ENCODE measurements around the gene KIF26B. TPM values are rescaled to one million over a fixed set of nuclear protein-coding genes. Genes with fewer than 3 reads are reported as not detected.

Gene KIF26B
- total RNA-seq, 6 experiments from 2014 or later: 0.31 to 0.55 (median 0.35) TPM

- no peak for TF ChIP-seq POLR2A (IDR thresholded peaks at IDR 0.05)
- TF ChIP-seq CTCF (IDR thresholded peaks at IDR 0.05): no peak
- intact Hi-C loops (cut with DNase I): no loop called here
- Histone ChIP-seq H3K36me3 (no peaks in the 10 kb centered on the region), H3K4me3 (no peak overlapping the region), H3K4me1 (peaks cover 0 to 7% (median 0%) of the 10 kb centered on the region in 4 donors), H3K9me3 (no peaks in the 10 kb centered on the region), H3K27ac (no peak overlapping the region), H3K27me3 (no peaks in the 10 kb centered on the region)
- ATAC-seq (peak; percentile 69 to 91 (median 88)), DNase-seq (peak in 1 of 3 donors; percentile 52)
- 42% methylated on average over 4 of the region's 12 CpGs for WGBS (ENCODE audit: insufficient coverage, low coverage, low lambda C conversion rate, missing lambda C conversion rate)
Observed at GRCh38 chr1:245258271-245258920, 103.6 kb downstream of the KIF26B start.

GRCh38 chr1:245260110-245260882, 105.5 kb downstream of the KIF26B start:
- DNase-seq (no peak), ATAC-seq (no peak)
- Histone ChIP-seq H3K4me3 (no peak overlapping the region), H3K36me3 (no peaks in the 10 kb centered on the region), H3K27me3 (no peaks in the 10 kb centered on the region), H3K9me3 (no peaks in the 10 kb centered on the region), H3K27ac (no peak overlapping the region), H3K4me1 (peaks cover 0 to 7% (median 0%) of the 10 kb centered on the region in 4 donors)
- intact Hi-C loops (cut with DNase I): no loop called here
- TF ChIP-seq POLR2A (IDR thresholded peaks at IDR 0.05): no peak
- no peak for TF ChIP-seq CTCF (IDR thresholded peaks at IDR 0.05)
- 43% methylated on average over 5 of the region's 6 CpGs for WGBS (ENCODE audit: insufficient coverage, low coverage, low lambda C conversion rate, missing lambda C conversion rate)

- intact Hi-C loops (cut with DNase I): no loop called here
- no peak for TF ChIP-seq POLR2A (IDR thresholded peaks at IDR 0.05)
- TF ChIP-seq CTCF (IDR thresholded peaks at IDR 0.05): no peak
Observed at GRCh38 chr1:245260883-245261282, 106.1 kb downstream of the KIF26B start.

GRCh38 chr1:245261786-245262185, 107.0 kb downstream of the KIF26B start:
- no peak overlapping the region for H3K4me3 ChIP-seq
- TF ChIP-seq POLR2A (IDR thresholded peaks at IDR 0.05): no peak
- ATAC-seq: no peak

More at GRCh38 chr1:245260883-245261282, 106.1 kb downstream of the KIF26B start:
- H3K27ac ChIP-seq: no peak overlapping the region
- no peaks in the 10 kb centered on the region for H3K9me3 ChIP-seq
- no peak overlapping the region for H3K4me3 ChIP-seq
- H3K27me3 ChIP-seq: no peaks in the 10 kb centered on the region
- H3K4me1 ChIP-seq: peaks cover 0 to 7% (median 0%) of the 10 kb centered on the region in 4 donors
- DNase-seq: no peak
- no peaks in the 10 kb centered on the region for H3K36me3 ChIP-seq
- 91% methylated on average over 5 of the region's 5 CpGs for WGBS (ENCODE audit: insufficient coverage, low coverage, low lambda C conversion rate, missing lambda C conversion rate)
- ATAC-seq: no peak

GRCh38 chr1:245263529-245264095, 108.8 kb downstream of the KIF26B start:
- DNase-seq: no peak
- Histone ChIP-seq H3K36me3 (no peaks in the 10 kb centered on the region), H3K4me3 (no peak overlapping the region), H3K4me1 (no peaks in the 10 kb centered on the region), H3K9me3 (no peaks in the 10 kb centered on the region), H3K27ac (no peak overlapping the region), H3K27me3 (no peaks in the 10 kb centered on the region)
- no peak for ATAC-seq
- intact Hi-C loops (cut with DNase I): no loop called here
- 68% methylated on average over 5 of the region's 5 CpGs for WGBS (ENCODE audit: insufficient coverage, low coverage, low lambda C conversion rate, missing lambda C conversion rate)
- TF ChIP-seq POLR2A (IDR thresholded peaks at IDR 0.05) (no peak), CTCF (IDR thresholded peaks at IDR 0.05) (no peak)

More at GRCh38 chr1:245261786-245262185, 107.0 kb downstream of the KIF26B start:
- no peaks in the 10 kb centered on the region for H3K27me3 ChIP-seq
- no peaks in the 10 kb centered on the region for H3K9me3 ChIP-seq
- WGBS (ENCODE audit: insufficient coverage, low coverage, low lambda C conversion rate, missing lambda C conversion rate): 84% methylated on average over 4 of the region's 7 CpGs
- intact Hi-C loops (cut with DNase I): no loop called here
- H3K36me3 ChIP-seq: no peaks in the 10 kb centered on the region
- peaks cover 0 to 7% (median 0%) of the 10 kb centered on the region in 4 donors for H3K4me1 ChIP-seq
- DNase-seq: no peak
- no peak overlapping the region for H3K27ac ChIP-seq
